SK-N-SH (cell line): Measurements from ENCODE around the gene EIF1AD.

Source experiments
- EZH2phosphoT487 ChIP-seq: fragments of 200-600 bp; sonication (generic); IDR thresholded peaks from 2 replicates; pipeline ENCODE4 v1.6.1; 2017; ENCODE audit warnings: low read depth, mixed run types, mild to moderate bottlenecking, antibody characterized with exemption, moderate library complexity, borderline replicate concordance
- NFIC ChIP-seq: IDR thresholded peaks from 2 replicates; pipeline ENCODE4 v1.4.0; 2012; ENCODE audit warnings: borderline replicate concordance
- RAD21 ChIP-seq: IDR thresholded peaks from 2 replicates; pipeline ENCODE4 v1.6.1; 2012; ENCODE audit warnings: mild to moderate bottlenecking, low read length
- RCOR1 ChIP-seq: fragments of 150-350 bp; IDR thresholded peaks from 2 replicates; pipeline ENCODE4 v1.6.1; 2017; ENCODE audit warnings: antibody characterized with exemption, low read length
- SIN3A ChIP-seq: IDR thresholded peaks from 2 replicates; pipeline ENCODE4 v1.6.1; 2012; ENCODE audit warnings: low read depth, mild to moderate bottlenecking, low read length, moderate library complexity, borderline replicate concordance
- SMC3 ChIP-seq: IDR thresholded peaks from 2 replicates; pipeline ENCODE4 v1.6.1; 2012; ENCODE audit warnings: low read depth, low read length, improper control_type of control experiment
- TF ChIP-seq, protein P1 (sequence below): IDR thresholded peaks from 2 replicates; pipeline ENCODE4; 2012
- TF ChIP-seq, protein P2 (sequence below): fragments of 200-600 bp; sonication (generic); IDR thresholded peaks from 2 replicates; pipeline ENCODE4 v1.6.1; 2017; ENCODE audit warnings: antibody characterized with exemption, mild to moderate bottlenecking, moderate library complexity
- TF ChIP-seq, protein P3 (sequence below): IDR thresholded peaks from 2 replicates; pipeline ENCODE4 v1.6.1; 2012; ENCODE audit warnings: mild to moderate bottlenecking, low read depth, low read length, moderate library complexity

DNA sequence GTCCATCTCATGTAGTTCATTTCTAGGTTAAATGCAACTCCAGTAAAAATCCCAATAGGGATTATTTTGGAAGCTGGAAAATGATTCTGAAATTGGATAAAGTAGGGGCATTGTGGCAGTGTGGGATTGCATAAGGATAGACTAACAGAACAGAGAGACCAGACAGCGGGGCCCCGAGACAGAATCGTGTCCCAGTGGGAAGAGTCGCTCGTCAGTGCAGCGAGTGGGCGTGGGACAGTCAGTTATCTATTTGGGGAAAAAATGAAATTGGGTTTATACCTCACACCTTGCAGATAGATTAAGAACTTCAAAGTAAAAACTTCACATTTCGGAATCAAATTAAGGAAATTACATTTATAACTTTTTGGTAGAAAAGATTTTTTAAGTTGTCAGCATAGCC lies 29.8 kb downstream of the EIF1AD start:
- TF ChIP-seq RAD21 (no peak), SIN3A (no peak), NFIC (no peak), EZH2phosphoT487 (no peak), SMC3 (no peak), RCOR1 (no peak)
- TF ChIP-seq, protein P1, sequence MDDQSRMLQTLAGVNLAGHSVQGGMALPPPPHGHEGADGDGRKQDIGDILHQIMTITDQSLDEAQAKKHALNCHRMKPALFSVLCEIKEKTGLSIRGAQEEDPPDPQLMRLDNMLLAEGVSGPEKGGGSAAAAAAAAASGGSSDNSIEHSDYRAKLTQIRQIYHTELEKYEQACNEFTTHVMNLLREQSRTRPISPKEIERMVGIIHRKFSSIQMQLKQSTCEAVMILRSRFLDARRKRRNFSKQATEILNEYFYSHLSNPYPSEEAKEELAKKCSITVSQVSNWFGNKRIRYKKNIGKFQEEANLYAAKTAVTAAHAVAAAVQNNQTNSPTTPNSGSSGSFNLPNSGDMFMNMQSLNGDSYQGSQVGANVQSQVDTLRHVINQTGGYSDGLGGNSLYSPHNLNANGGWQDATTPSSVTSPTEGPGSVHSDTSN: no peak
- TF ChIP-seq, protein P2, sequence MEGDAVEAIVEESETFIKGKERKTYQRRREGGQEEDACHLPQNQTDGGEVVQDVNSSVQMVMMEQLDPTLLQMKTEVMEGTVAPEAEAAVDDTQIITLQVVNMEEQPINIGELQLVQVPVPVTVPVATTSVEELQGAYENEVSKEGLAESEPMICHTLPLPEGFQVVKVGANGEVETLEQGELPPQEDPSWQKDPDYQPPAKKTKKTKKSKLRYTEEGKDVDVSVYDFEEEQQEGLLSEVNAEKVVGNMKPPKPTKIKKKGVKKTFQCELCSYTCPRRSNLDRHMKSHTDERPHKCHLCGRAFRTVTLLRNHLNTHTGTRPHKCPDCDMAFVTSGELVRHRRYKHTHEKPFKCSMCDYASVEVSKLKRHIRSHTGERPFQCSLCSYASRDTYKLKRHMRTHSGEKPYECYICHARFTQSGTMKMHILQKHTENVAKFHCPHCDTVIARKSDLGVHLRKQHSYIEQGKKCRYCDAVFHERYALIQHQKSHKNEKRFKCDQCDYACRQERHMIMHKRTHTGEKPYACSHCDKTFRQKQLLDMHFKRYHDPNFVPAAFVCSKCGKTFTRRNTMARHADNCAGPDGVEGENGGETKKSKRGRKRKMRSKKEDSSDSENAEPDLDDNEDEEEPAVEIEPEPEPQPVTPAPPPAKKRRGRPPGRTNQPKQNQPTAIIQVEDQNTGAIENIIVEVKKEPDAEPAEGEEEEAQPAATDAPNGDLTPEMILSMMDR: no peak
- TF ChIP-seq, protein P3, sequence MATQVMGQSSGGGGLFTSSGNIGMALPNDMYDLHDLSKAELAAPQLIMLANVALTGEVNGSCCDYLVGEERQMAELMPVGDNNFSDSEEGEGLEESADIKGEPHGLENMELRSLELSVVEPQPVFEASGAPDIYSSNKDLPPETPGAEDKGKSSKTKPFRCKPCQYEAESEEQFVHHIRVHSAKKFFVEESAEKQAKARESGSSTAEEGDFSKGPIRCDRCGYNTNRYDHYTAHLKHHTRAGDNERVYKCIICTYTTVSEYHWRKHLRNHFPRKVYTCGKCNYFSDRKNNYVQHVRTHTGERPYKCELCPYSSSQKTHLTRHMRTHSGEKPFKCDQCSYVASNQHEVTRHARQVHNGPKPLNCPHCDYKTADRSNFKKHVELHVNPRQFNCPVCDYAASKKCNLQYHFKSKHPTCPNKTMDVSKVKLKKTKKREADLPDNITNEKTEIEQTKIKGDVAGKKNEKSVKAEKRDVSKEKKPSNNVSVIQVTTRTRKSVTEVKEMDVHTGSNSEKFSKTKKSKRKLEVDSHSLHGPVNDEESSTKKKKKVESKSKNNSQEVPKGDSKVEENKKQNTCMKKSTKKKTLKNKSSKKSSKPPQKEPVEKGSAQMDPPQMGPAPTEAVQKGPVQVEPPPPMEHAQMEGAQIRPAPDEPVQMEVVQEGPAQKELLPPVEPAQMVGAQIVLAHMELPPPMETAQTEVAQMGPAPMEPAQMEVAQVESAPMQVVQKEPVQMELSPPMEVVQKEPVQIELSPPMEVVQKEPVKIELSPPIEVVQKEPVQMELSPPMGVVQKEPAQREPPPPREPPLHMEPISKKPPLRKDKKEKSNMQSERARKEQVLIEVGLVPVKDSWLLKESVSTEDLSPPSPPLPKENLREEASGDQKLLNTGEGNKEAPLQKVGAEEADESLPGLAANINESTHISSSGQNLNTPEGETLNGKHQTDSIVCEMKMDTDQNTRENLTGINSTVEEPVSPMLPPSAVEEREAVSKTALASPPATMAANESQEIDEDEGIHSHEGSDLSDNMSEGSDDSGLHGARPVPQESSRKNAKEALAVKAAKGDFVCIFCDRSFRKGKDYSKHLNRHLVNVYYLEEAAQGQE: no peak
